Naive thymus-derived CD4-positive, alpha-beta T cell (primary cell): ENCODE data around the gene SPECC1. TPM values are rescaled to one million over a fixed set of nuclear protein-coding genes. Genes with fewer than 3 reads are reported as not detected.

Experiments used
- ATAC-seq: fragments of 150-1000 bp; cut with Tn5 transposase; 2 replicates; pipeline ENCODE4 v1.10.0; 2021; ENCODE audit warnings: mild to moderate bottlenecking, moderate library complexity
- CTCF ChIA-PET: fragments of 350-600 bp; sonication (Branson Sonifier 250); formaldehyde crosslinking; loops from one replicate; lab custom pipeline; 2021; ENCODE audit warnings: antibody characterized with exemption; lab: Charles Lee
- POLR2A ChIA-PET: fragments of 350-600 bp; sonication (Branson Sonifier 250); formaldehyde crosslinking; loops from one replicate; lab custom pipeline; 2021; ENCODE audit warnings: antibody characterized with exemption, inconsistent platforms; lab: Charles Lee
- DNase-seq, 9 donors: peaks; one replicate each; pipeline versions ENCODE4 v3.0.0 to v3.0.0-alpha.2; 2020 to 2022; ENCODE audit warnings: mixed read lengths in 1 of 9
- H3K27ac ChIP-seq: one replicate; pipeline ENCODE4 v1.7.0; 2013; ENCODE audit warnings: mild to moderate bottlenecking, low read depth, low read length, moderate library complexity
- H3K27me3 ChIP-seq, 2 donors: one replicate each; pipeline ENCODE4 v1.7.0; 2013; ENCODE audit warnings: low read length in 2 of 2, mild to moderate bottlenecking in 2 of 2, moderate library complexity in 2 of 2; ENCODE audit not compliant: control insufficient read depth in 2 of 2, insufficient read depth in 2 of 2
- H3K36me3 ChIP-seq, 3 experiments: 1 replicate in 2 of 3; 2 replicates in 1 of 3; pipeline ENCODE4 v1.7.0; 2013; ENCODE audit warnings: low read length in 3 of 3, mild to moderate bottlenecking in 3 of 3, moderate library complexity in 1 of 3; ENCODE audit not compliant: insufficient read depth in 3 of 3, control insufficient read depth in 2 of 3
- H3K4me1 ChIP-seq, 2 donors: one replicate each; pipeline ENCODE4 v1.7.0; 2013; ENCODE audit warnings: low read length in 2 of 2, mild to moderate bottlenecking in 2 of 2, moderate library complexity in 1 of 2; ENCODE audit not compliant: control insufficient read depth in 2 of 2, insufficient read depth in 2 of 2
- H3K4me3 ChIP-seq: 2 replicates; pipeline ENCODE4 v1.7.0; 2013; ENCODE audit warnings: mild to moderate bottlenecking, low read length
- H3K9me3 ChIP-seq, 3 experiments: 1 replicate in 2 of 3; 2 replicates in 1 of 3; pipeline ENCODE4 v1.7.0; 2013; ENCODE audit warnings: low read length in 3 of 3; ENCODE audit not compliant: control insufficient read depth in 2 of 3
- H3K27ac Mint-ChIP-seq, 9 donors: one replicate each; pipeline ENCODE4 v1.8.0; 2020 to 2022; ENCODE audit warnings: mixed read lengths in 9 of 9, mild to moderate bottlenecking in 8 of 9, moderate library complexity in 5 of 9, inconsistent platforms in 2 of 9
- H3K27me3 Mint-ChIP-seq, 5 donors: one replicate each; pipeline ENCODE4 v1.8.0; 2021 to 2022; ENCODE audit warnings: mixed read lengths in 5 of 5, mild to moderate bottlenecking in 1 of 5
- H3K36me3 Mint-ChIP-seq, 5 donors: one replicate each; pipeline ENCODE4 v1.8.0; 2020 to 2022; ENCODE audit warnings: mixed read lengths in 5 of 5, mild to moderate bottlenecking in 3 of 5, inconsistent platforms in 1 of 5
- H3K4me1 Mint-ChIP-seq, 7 donors: one replicate each; pipeline ENCODE4 v1.8.0; 2020 to 2022; ENCODE audit warnings: mixed read lengths in 7 of 7, mild to moderate bottlenecking in 3 of 7, inconsistent platforms in 1 of 7
- H3K4me3 Mint-ChIP-seq, 10 donors: one replicate each; pipeline ENCODE4 v1.8.0; 2020 to 2022; ENCODE audit warnings: mild to moderate bottlenecking in 10 of 10, mixed read lengths in 10 of 10, moderate library complexity in 6 of 10, inconsistent platforms in 2 of 10
- H3K9me3 Mint-ChIP-seq, 11 donors: one replicate each; pipeline ENCODE4 v1.8.0; 2020 to 2022; ENCODE audit warnings: mixed read lengths in 11 of 11, mild to moderate bottlenecking in 4 of 11, inconsistent platforms in 1 of 11, moderate library complexity in 1 of 11
- intact Hi-C, 2 donors: fragments of 100-400 bp; cut with micrococcal nuclease; formaldehyde crosslinking; loops; one replicate each; pipeline ENCODE4 v1.15.1; 2023
- polyA plus RNA-seq, 2 donors: library from polyadenylated mRNA; unstranded; fragments of 300-500 nt; fragmentation: Illumina TruSeq; gene quantifications; one replicate each; pipeline ENCODE4 v1.2.3, GENCODE V29; 2021
- total RNA-seq, 6 experiments: library from RNA in 5 of 6; stranded (reverse) in 5 of 6; gene quantifications; 1 replicate in 5 of 6; 2 replicates in 1 of 6; pipeline ENCODE4 v1.2.3 and lab custom pipeline; 2021 to 2026

SPECC1 gene
- total and polyA plus RNA-seq, 7 experiments from 2014 or later: 1.2 to 37.5 (median 4.7) TPM

GRCh38 chr17:19977293-19978208 is 31.6 kb upstream of the SPECC1 start, which contains the start of gene AKAP10:
Gene AKAP10 (minus strand): TSS chr17:19977828. CDS start chr17:19977679, 149 bp downstream.
- H3K4me1 ChIP-seq: peaks cover 8 to 11% of the 10 kb centered on the region in 2 donors
- H3K9me3 Mint-ChIP-seq: peaks cover 0 to 11% (median 0%) of the 10 kb centered on the region in 11 donors
- no peaks in the 10 kb centered on the region for H3K27me3 Mint-ChIP-seq
- POLR2A ChIA-PET: interaction anchor here (0.6 to 2.0 kb wide), 15 partner anchors 12 to 1066 kb away, joined by 3 to 9 read pairs (median 5); partner anchors contain the start of genes ALDH3A2, MAPK7, SPECC1 and ULK2
- H3K36me3 Mint-ChIP-seq: peaks cover 0 to 17% (median 14%) of the 10 kb centered on the region in 5 donors
- H3K4me1 Mint-ChIP-seq: peaks cover 28 to 55% (median 52%) of the 10 kb centered on the region in 7 donors
- ATAC-seq (peak; percentile 94), DNase-seq (peak; percentile 78 to 96 (median 86))
- peak within 1 kb of the TSS; percentile 85 for H3K4me3 ChIP-seq
- no peaks in the 10 kb centered on the region for H3K9me3 ChIP-seq
- H3K27ac Mint-ChIP-seq: peak within 1 kb of the TSS; percentile 94 to 98 (median 96)
- CTCF ChIA-PET: interaction anchor here (0.6 to 1.6 kb wide), 2 partner anchors 16 to 31 kb away, joined by 3 to 5 read pairs; partner anchors contain the start of gene SPECC1
- peaks cover 0 to 4% (median 0%) of the 10 kb centered on the region in 3 experiments for H3K36me3 ChIP-seq
- peak within 1 kb of the TSS; percentile 88 to 98 (median 96) for H3K4me3 Mint-ChIP-seq
- intact Hi-C loops: loop anchor here (1.0 to 5.0 kb wide), 10 partner anchors 32 to 1795 kb away; partner anchors contain the start of genes ALDH3A2 (in 2 of the 2), SPECC1 (in 2 of the 2), ALKBH5 (in 1 of the 2) and B9D1 (in 1 of the 2)
- peak within 1 kb of the TSS; percentile 78 for H3K27ac ChIP-seq
- H3K27me3 ChIP-seq: no peaks in the 10 kb centered on the region

- Histone ChIP-seq H3K4me1 (peaks cover 8 to 11% of the 10 kb centered on the region in 2 donors), H3K27me3 (no peaks in the 10 kb centered on the region), H3K27ac (peak overlapping the region; percentile 78), H3K9me3 (no peaks in the 10 kb centered on the region), H3K36me3 (peaks cover 0 to 4% (median 0%) of the 10 kb centered on the region in 3 experiments), H3K4me3 (peak overlapping the region; percentile 85)
- Mint-ChIP-seq H3K27me3 (peaks cover 0 to 2% (median 0%) of the 10 kb centered on the region in 5 donors), H3K4me3 (peak overlapping the region; percentile 88 to 98 (median 96)), H3K4me1 (peaks cover 28 to 51% (median 45%) of the 10 kb centered on the region in 7 donors), H3K36me3 (peaks cover 0 to 17% (median 13%) of the 10 kb centered on the region in 5 donors), H3K9me3 (peaks cover 0 to 11% (median 0%) of the 10 kb centered on the region in 11 donors), H3K27ac (peak overlapping the region; percentile 94 to 98 (median 96))
- POLR2A ChIA-PET: interaction anchor here (0.6 to 2.0 kb wide), 13 partner anchors 11 to 1065 kb away, joined by 3 to 9 read pairs (median 5); partner anchors contain the start of genes ALDH3A2, MAPK7, SPECC1 and ULK2
- intact Hi-C loops: loop anchor here (5.0 kb wide), 3 partner anchors 331 to 1796 kb away; partner anchors contain the start of genes ALDH3A2 (in 1 of the 2), ALKBH5 (in 1 of the 2) and MAPK7 (in 1 of the 2)
- CTCF ChIA-PET: interaction anchor here (1.6 kb wide), 1 partner anchor 31 kb away, joined by 5 read pairs; the partner anchor contains the start of gene SPECC1
- DNase-seq (peak in 5 of 9 donors; percentile 10 to 34 (median 23)), ATAC-seq (peak; percentile 31)
Measured at GRCh38 chr17:19978209-19978802, 30.9 kb upstream of the SPECC1 start.

- peak overlapping the region; percentile 78 for H3K27ac ChIP-seq
- Mint-ChIP-seq H3K9me3 (peaks cover 0 to 11% (median 0%) of the 10 kb centered on the region in 11 donors), H3K4me1 (peaks cover 22 to 46% (median 40%) of the 10 kb centered on the region in 7 donors), H3K4me3 (peak overlapping the region; percentile 88 to 98 (median 96)), H3K27me3 (peaks cover 0 to 2% (median 0%) of the 10 kb centered on the region in 5 donors), H3K27ac (peak overlapping the region; percentile 94 to 98 (median 96)), H3K36me3 (peaks cover 0 to 15% (median 9%) of the 10 kb centered on the region in 5 donors)
- POLR2A ChIA-PET: interaction anchor here (0.9 to 1.8 kb wide), 3 partner anchors 11 to 111 kb away, joined by 3 to 6 read pairs (median 6); partner anchors contain the start of gene ULK2
- no peak for DNase-seq
- H3K36me3 ChIP-seq: peaks cover 0 to 4% (median 0%) of the 10 kb centered on the region in 3 experiments
- no peak for ATAC-seq
- intact Hi-C loops: loop anchor here (5.0 kb wide), 3 partner anchors 332 to 1797 kb away; partner anchors contain the start of genes ALDH3A2 (in 1 of the 2), ALKBH5 (in 1 of the 2) and MAPK7 (in 1 of the 2)
- H3K27me3 ChIP-seq: no peaks in the 10 kb centered on the region
- peaks cover 8 to 11% of the 10 kb centered on the region in 2 donors for H3K4me1 ChIP-seq
- peak overlapping the region; percentile 85 for H3K4me3 ChIP-seq
- CTCF ChIA-PET: no interaction called here
- H3K9me3 ChIP-seq: no peaks in the 10 kb centered on the region
Measured at GRCh38 chr17:19978805-19979211, 30.4 kb upstream of the SPECC1 start.

- H3K27me3 ChIP-seq: no peaks in the 10 kb centered on the region
- H3K4me3 ChIP-seq: no peak overlapping the region
- H3K36me3 ChIP-seq: peaks cover 0 to 4% (median 0%) of the 10 kb centered on the region in 3 experiments
- no peak for ATAC-seq
- H3K27ac ChIP-seq: no peak overlapping the region
- peaks cover 8 to 11% of the 10 kb centered on the region in 2 donors for H3K4me1 ChIP-seq
- no peaks in the 10 kb centered on the region for H3K9me3 ChIP-seq
- ChIA-PET POLR2A (no interaction called here), CTCF (interaction anchor here (0.5 kb wide), 1 partner anchor 14 kb away, joined by 3 read pairs; no protein-coding TSS in a partner anchor)
- no peak for DNase-seq
- H3K9me3 Mint-ChIP-seq: peaks cover 0 to 11% (median 0%) of the 10 kb centered on the region in 11 donors
- intact Hi-C loops: loop anchor here (5.0 kb wide), 3 partner anchors 333 to 1798 kb away; partner anchors contain the start of genes ALDH3A2 (in 1 of the 2), ALKBH5 (in 1 of the 2) and MAPK7 (in 1 of the 2)
- peak overlapping the region in 2 of 9 donors; percentile 3 to 25 for H3K27ac Mint-ChIP-seq
- peaks cover 15 to 33% (median 28%) of the 10 kb centered on the region in 7 donors for H3K4me1 Mint-ChIP-seq
- peaks cover 0 to 2% (median 0%) of the 10 kb centered on the region in 5 donors for H3K27me3 Mint-ChIP-seq
- H3K4me3 Mint-ChIP-seq: peak overlapping the region in 6 of 10 donors; percentile 19 to 71 (median 38)
- H3K36me3 Mint-ChIP-seq: peaks cover 0 to 9% (median 8%) of the 10 kb centered on the region in 5 donors
Measured at GRCh38 chr17:19979917-19980770, 29.0 kb upstream of the SPECC1 start.
